CD4-positive, alpha-beta memory T cell (primary cell): Measurements from ENCODE around the gene HHEX. TPM values are rescaled to one million over a fixed set of nuclear protein-coding genes. Genes with fewer than 3 reads are reported as not detected.

Experiments used
- CTCF ChIA-PET: fragments of 350-600 bp; sonication (Branson Sonifier 250); formaldehyde crosslinking; loops from one replicate; lab custom pipeline; 2021; ENCODE audit warnings: inconsistent platforms; ENCODE audit not compliant: partially characterized antibody; lab: Charles Lee
- POLR2A ChIA-PET: fragments of 350-600 bp; sonication (Branson Sonifier 250); formaldehyde crosslinking; loops from one replicate; lab custom pipeline; 2021; ENCODE audit not compliant: partially characterized antibody; lab: Charles Lee
- DNase-seq, 5 donors: peaks; one replicate each; pipeline versions ENCODE4 v3.0.0 to v3.0.0-alpha.2; 2020 to 2022; ENCODE audit warnings: mixed read lengths in 1 of 5
- H3K27ac ChIP-seq: one replicate; pipeline ENCODE4 v1.7.0; 2013; ENCODE audit warnings: low read depth, low read length
- H3K27me3 ChIP-seq: 2 replicates; pipeline ENCODE4 v1.7.0; 2013; ENCODE audit warnings: mild to moderate bottlenecking, low read length, moderate library complexity; ENCODE audit not compliant: insufficient read depth
- H3K36me3 ChIP-seq: 2 replicates; pipeline ENCODE4 v1.7.0; 2013; ENCODE audit warnings: mild to moderate bottlenecking, low read length, moderate library complexity; ENCODE audit not compliant: insufficient read depth
- H3K4me1 ChIP-seq: 2 replicates; pipeline ENCODE4 v1.7.0; 2013; ENCODE audit warnings: mild to moderate bottlenecking, low read length, moderate library complexity; ENCODE audit not compliant: insufficient read depth
- H3K4me3 ChIP-seq, 2 donors: one replicate each; pipeline ENCODE4 v1.7.0; 2013; ENCODE audit warnings: low read length in 2 of 2, mild to moderate bottlenecking in 1 of 2
- H3K9me3 ChIP-seq, 2 donors: one replicate each; pipeline ENCODE4 v1.7.0; 2013; ENCODE audit warnings: low read length in 2 of 2, control low read depth in 1 of 2; ENCODE audit not compliant: control insufficient read depth in 1 of 2
- H3K27ac Mint-ChIP-seq, 7 donors: one replicate each; pipeline ENCODE4 v1.8.0; 2020 to 2021; ENCODE audit warnings: mixed read lengths in 7 of 7, mild to moderate bottlenecking in 6 of 7, inconsistent platforms in 3 of 7, moderate library complexity in 3 of 7
- H3K27me3 Mint-ChIP-seq, 2 donors: one replicate each; pipeline ENCODE4 v1.8.0; 2020 to 2021; ENCODE audit warnings: mixed read lengths in 2 of 2
- H3K36me3 Mint-ChIP-seq, 2 donors: one replicate each; pipeline ENCODE4 v1.8.0; 2020 to 2021; ENCODE audit warnings: mixed read lengths in 2 of 2, inconsistent platforms in 1 of 2, mild to moderate bottlenecking in 1 of 2
- H3K4me1 Mint-ChIP-seq, 4 donors: one replicate each; pipeline ENCODE4 v1.8.0; 2020 to 2021; ENCODE audit warnings: mixed read lengths in 4 of 4, mild to moderate bottlenecking in 1 of 4
- H3K4me3 Mint-ChIP-seq, 8 donors: one replicate each; pipeline ENCODE4 v1.8.0; 2020 to 2021; ENCODE audit warnings: mixed read lengths in 8 of 8, mild to moderate bottlenecking in 7 of 8, moderate library complexity in 6 of 8, inconsistent platforms in 3 of 8
- H3K9me3 Mint-ChIP-seq, 8 donors: one replicate each; pipeline ENCODE4 v1.8.0; 2020 to 2021; ENCODE audit warnings: mixed read lengths in 8 of 8, mild to moderate bottlenecking in 5 of 8, inconsistent platforms in 3 of 8, moderate library complexity in 1 of 8
- intact Hi-C: fragments of 100-400 bp; cut with micrococcal nuclease; formaldehyde crosslinking; loops from one replicate; pipeline ENCODE4 v1.15.1; 2023
- polyA plus RNA-seq, 2 donors: library from polyadenylated mRNA; unstranded; fragments of 300-500 nt; fragmentation: Illumina TruSeq; gene quantifications; one replicate each; pipeline ENCODE4 v1.2.3, GENCODE V29; 2021
- total RNA-seq, 2 experiments: library from RNA; stranded (reverse); gene quantifications; one replicate each; pipeline ENCODE4 v1.2.3, GENCODE V29; 2021

HHEX gene
- total and polyA plus RNA-seq, 4 experiments from 2014 or later = 0.32 to 1.2 (median 0.98) TPM; not detected in 1

- Mint-ChIP-seq H3K27ac (peak overlapping the region in 3 of 7 donors; percentile 8 to 60 (median 44)), H3K36me3 (no peaks in the 10 kb centered on the region), H3K9me3 (no peaks in the 10 kb centered on the region), H3K27me3 (peaks cover 32 to 61% of the 10 kb centered on the region in 2 donors), H3K4me3 (peak overlapping the region; percentile 79 to 90 (median 86)), H3K4me1 (peaks cover 17 to 35% (median 26%) of the 10 kb centered on the region in 4 donors)
- DNase-seq = peak in 4 of 5 donors; percentile 12 to 41 (median 26)
- intact Hi-C loops = loop anchor here (10.0 kb wide), 1 partner anchor 145 kb away; the partner anchor contains the start of gene EXOC6
- POLR2A ChIA-PET = interaction anchor here (2.5 kb wide), 1 partner anchor 10 kb away, joined by 9 read pairs; the partner anchor contains the start of gene HHEX
- CTCF ChIA-PET = no interaction called here
- Histone ChIP-seq H3K4me1 (peaks cover 20% of the 10 kb centered on the region), H3K27ac (no peak overlapping the region), H3K27me3 (peaks cover 8% of the 10 kb centered on the region), H3K9me3 (no peaks in the 10 kb centered on the region), H3K36me3 (no peaks in the 10 kb centered on the region), H3K4me3 (peak overlapping the region; percentile 26 to 43)
These were observed 10.0 kb downstream of the HHEX start for GRCh38 chr10:92699518-92700381.

- no peak for DNase-seq
- H3K9me3 Mint-ChIP-seq = no peaks in the 10 kb centered on the region
These were observed 12.7 kb downstream of the HHEX start for GRCh38 chr10:92702301-92702916.

GRCh38 chr10:92712016-92712889 is 22.5 kb downstream of the HHEX start:
- H3K4me1 Mint-ChIP-seq = peaks cover 0 to 4% (median 2%) of the 10 kb centered on the region in 4 donors
- H3K4me3 Mint-ChIP-seq = no peak overlapping the region
- H3K27me3 Mint-ChIP-seq = peaks cover 4 to 20% of the 10 kb centered on the region in 2 donors
- no peaks in the 10 kb centered on the region for H3K36me3 Mint-ChIP-seq
- H3K27me3 ChIP-seq = no peaks in the 10 kb centered on the region
- intact Hi-C loops = no loop called here
- H3K9me3 ChIP-seq = no peaks in the 10 kb centered on the region
- DNase-seq = no peak
- ChIA-PET POLR2A (no interaction called here), CTCF (no interaction called here)
- H3K36me3 ChIP-seq = no peaks in the 10 kb centered on the region
- H3K4me1 ChIP-seq = no peaks in the 10 kb centered on the region
- H3K4me3 ChIP-seq = no peak overlapping the region
- H3K27ac Mint-ChIP-seq = no peak overlapping the region
- no peaks in the 10 kb centered on the region for H3K9me3 Mint-ChIP-seq
- no peak overlapping the region for H3K27ac ChIP-seq

More at GRCh38 chr10:92702301-92702916, 12.7 kb downstream of the HHEX start:
- Mint-ChIP-seq H3K27ac (no peak overlapping the region), H3K4me1 (peaks cover 16 to 33% (median 25%) of the 10 kb centered on the region in 4 donors), H3K4me3 (no peak overlapping the region), H3K36me3 (no peaks in the 10 kb centered on the region), H3K27me3 (peaks cover 28 to 50% of the 10 kb centered on the region in 2 donors)
- Histone ChIP-seq H3K27ac (no peak overlapping the region), H3K36me3 (no peaks in the 10 kb centered on the region), H3K4me3 (no peak overlapping the region), H3K27me3 (peaks cover 5% of the 10 kb centered on the region), H3K9me3 (no peaks in the 10 kb centered on the region), H3K4me1 (peaks cover 20% of the 10 kb centered on the region)
- CTCF ChIA-PET = interaction anchor here (0.7 kb wide), 1 partner anchor 1212 kb away, joined by 3 read pairs; no protein-coding TSS in a partner anchor
- POLR2A ChIA-PET = no interaction called here
- intact Hi-C loops = no loop called here

- Mint-ChIP-seq H3K4me1 (peaks cover 0 to 4% (median 2%) of the 10 kb centered on the region in 4 donors), H3K4me3 (no peak overlapping the region), H3K9me3 (no peaks in the 10 kb centered on the region), H3K27ac (no peak overlapping the region), H3K36me3 (no peaks in the 10 kb centered on the region), H3K27me3 (peaks cover 8 to 24% of the 10 kb centered on the region in 2 donors)
- Histone ChIP-seq H3K4me3 (no peak overlapping the region), H3K9me3 (no peaks in the 10 kb centered on the region), H3K36me3 (no peaks in the 10 kb centered on the region), H3K27ac (no peak overlapping the region), H3K4me1 (no peaks in the 10 kb centered on the region), H3K27me3 (no peaks in the 10 kb centered on the region)
- no peak for DNase-seq
- intact Hi-C loops = no loop called here
- ChIA-PET POLR2A (no interaction called here), CTCF (no interaction called here)
These were observed 24.5 kb downstream of the HHEX start for GRCh38 chr10:92714152-92714845.

- Mint-ChIP-seq H3K27me3 (peaks cover 7 to 26% of the 10 kb centered on the region in 2 donors), H3K4me1 (peaks cover 0 to 4% (median 2%) of the 10 kb centered on the region in 4 donors), H3K36me3 (no peaks in the 10 kb centered on the region), H3K4me3 (no peak overlapping the region), H3K27ac (no peak overlapping the region), H3K9me3 (no peaks in the 10 kb centered on the region)
- H3K4me1 ChIP-seq = no peaks in the 10 kb centered on the region
- intact Hi-C loops = no loop called here
- H3K36me3 ChIP-seq = no peaks in the 10 kb centered on the region
- no peaks in the 10 kb centered on the region for H3K9me3 ChIP-seq
- H3K4me3 ChIP-seq = no peak overlapping the region
- CTCF ChIA-PET = no interaction called here
- H3K27me3 ChIP-seq = no peaks in the 10 kb centered on the region
- H3K27ac ChIP-seq = no peak overlapping the region
- DNase-seq = no peak
- POLR2A ChIA-PET = no interaction called here
These were observed 25.1 kb downstream of the HHEX start for GRCh38 chr10:92714872-92715271.

- no peak overlapping the region for H3K27ac ChIP-seq
- no peaks in the 10 kb centered on the region for H3K4me1 Mint-ChIP-seq
- no peak overlapping the region for H3K4me3 ChIP-seq
- no peaks in the 10 kb centered on the region for H3K9me3 Mint-ChIP-seq
- peaks cover 17 to 39% of the 10 kb centered on the region in 2 donors for H3K27me3 Mint-ChIP-seq
- ChIA-PET CTCF (no interaction called here), POLR2A (no interaction called here)
- no peaks in the 10 kb centered on the region for H3K4me1 ChIP-seq
- H3K36me3 ChIP-seq = no peaks in the 10 kb centered on the region
- intact Hi-C loops = no loop called here
- H3K27me3 ChIP-seq = no peaks in the 10 kb centered on the region
- no peaks in the 10 kb centered on the region for H3K9me3 ChIP-seq
- H3K27ac Mint-ChIP-seq = no peak overlapping the region
- no peak overlapping the region for H3K4me3 Mint-ChIP-seq
- H3K36me3 Mint-ChIP-seq = no peaks in the 10 kb centered on the region
- DNase-seq = no peak
These were observed 30.5 kb downstream of the HHEX start for GRCh38 chr10:92719991-92720830.
